D721Med (cell line): ENCODE data around the gene RDH14.
A peak's percentile ranks its signal among the peaks of the same experiment; 100 is the strongest.

Experiments
- DNase-seq: peaks from one replicate; pipeline ENCODE4 v3.0.0; 2011; ENCODE audit warnings: low spot score; ENCODE audit not compliant: insufficient read length
- FAIRE-seq: peaks from 2 replicates; lab custom pipeline; 2011; peaks lifted over from hg19 to GRCh38; lab: Jason Lieb, UNC
- TF ChIP-seq, protein P1 (sequence below): IDR thresholded peaks from 2 replicates; pipeline ENCODE4 v1.5.1; 2012; ENCODE audit warnings: mild to moderate bottlenecking, control low read depth; ENCODE audit not compliant: insufficient read depth; ENCODE audit errors: missing control alignments

Gene RDH14

DNA sequence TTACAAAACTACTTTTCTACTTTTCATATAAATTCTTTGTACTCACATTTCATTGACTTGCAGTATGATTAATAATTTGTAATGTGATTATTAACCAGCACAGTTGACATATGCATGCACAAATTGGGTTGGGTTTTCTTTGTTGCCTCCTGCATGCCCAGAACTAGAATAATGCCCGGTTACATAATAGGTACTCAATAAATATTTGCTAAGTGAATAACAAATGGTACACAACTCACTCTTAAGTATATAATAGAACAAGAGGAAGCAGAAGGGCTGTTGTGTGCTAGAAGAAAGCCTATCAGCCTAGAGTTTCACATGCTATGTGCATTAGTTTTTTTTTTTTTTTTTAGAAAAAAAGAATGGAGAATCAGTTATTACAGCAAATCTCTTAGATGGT lies 9.3 kb downstream of the RDH14 start:
- DNase-seq (no peak), FAIRE-seq (no peak)
- TF ChIP-seq, protein P1, sequence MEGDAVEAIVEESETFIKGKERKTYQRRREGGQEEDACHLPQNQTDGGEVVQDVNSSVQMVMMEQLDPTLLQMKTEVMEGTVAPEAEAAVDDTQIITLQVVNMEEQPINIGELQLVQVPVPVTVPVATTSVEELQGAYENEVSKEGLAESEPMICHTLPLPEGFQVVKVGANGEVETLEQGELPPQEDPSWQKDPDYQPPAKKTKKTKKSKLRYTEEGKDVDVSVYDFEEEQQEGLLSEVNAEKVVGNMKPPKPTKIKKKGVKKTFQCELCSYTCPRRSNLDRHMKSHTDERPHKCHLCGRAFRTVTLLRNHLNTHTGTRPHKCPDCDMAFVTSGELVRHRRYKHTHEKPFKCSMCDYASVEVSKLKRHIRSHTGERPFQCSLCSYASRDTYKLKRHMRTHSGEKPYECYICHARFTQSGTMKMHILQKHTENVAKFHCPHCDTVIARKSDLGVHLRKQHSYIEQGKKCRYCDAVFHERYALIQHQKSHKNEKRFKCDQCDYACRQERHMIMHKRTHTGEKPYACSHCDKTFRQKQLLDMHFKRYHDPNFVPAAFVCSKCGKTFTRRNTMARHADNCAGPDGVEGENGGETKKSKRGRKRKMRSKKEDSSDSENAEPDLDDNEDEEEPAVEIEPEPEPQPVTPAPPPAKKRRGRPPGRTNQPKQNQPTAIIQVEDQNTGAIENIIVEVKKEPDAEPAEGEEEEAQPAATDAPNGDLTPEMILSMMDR = no peak

DNA sequence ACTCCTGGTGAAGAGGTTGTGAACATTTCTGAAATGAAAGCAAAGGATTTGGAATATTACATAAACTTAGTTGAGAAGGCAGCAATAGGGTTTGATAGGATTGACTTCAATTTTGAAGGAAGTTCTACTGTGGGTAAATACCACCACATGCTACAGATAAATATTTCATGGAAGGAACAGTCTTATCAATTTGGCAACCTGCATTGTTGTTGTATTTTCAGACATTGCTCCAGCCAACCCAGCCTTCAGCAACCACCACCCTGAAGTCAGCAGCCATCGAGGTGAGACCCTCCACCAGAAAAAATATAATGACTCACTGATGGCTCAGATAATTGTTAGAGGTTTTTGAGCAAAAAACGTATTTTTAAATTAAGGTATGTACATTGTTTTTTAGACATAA lies 10.0 kb downstream of the RDH14 start:
- FAIRE-seq (no peak), DNase-seq (no peak)
- TF ChIP-seq, protein P1 = no peak

DNA sequence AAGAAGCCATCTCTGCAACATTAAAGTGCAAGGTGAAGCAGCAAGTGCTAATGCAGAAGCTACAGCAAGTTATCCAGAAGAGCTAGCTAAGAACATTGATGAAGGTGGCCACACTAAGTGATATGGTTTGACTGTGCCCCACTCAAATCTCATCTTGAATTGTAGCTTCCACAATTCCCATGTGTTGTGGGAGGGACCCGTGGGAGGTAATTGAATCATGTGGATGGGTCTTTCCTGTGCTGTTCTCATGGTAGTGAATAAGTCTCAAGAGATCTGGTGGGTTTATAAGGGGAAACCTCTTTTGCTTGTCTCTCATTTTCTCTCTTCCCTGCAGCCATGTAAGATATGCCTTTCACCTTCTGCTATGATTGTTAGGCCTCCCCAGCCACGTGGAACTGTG lies 11.4 kb downstream of the RDH14 start:
- DNase-seq (no peak), FAIRE-seq (no peak)
- TF ChIP-seq, protein P1 = no peak

DNA sequence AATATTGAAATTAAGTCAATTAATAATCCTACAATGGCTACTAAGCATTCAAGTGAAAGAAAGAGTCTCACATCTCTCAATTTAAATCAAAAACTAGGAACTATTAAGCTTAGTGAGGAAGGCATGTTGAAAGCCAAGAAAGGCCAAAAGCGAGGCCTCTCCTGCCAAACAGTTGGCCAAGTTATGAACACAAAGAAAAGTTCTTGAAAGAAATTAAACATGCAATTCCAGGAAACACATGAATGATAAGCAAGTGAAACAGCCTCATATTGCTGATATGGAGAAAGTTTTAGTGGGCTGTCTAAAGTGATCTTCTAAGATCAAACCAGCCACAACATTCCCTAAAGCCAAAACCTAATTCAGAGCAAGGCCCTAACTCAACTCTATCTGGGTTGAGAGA lies 11.8 kb downstream of the RDH14 start:
- FAIRE-seq = no peak
- DNase-seq = no peak
- TF ChIP-seq, protein P1 = no peak

DNA sequence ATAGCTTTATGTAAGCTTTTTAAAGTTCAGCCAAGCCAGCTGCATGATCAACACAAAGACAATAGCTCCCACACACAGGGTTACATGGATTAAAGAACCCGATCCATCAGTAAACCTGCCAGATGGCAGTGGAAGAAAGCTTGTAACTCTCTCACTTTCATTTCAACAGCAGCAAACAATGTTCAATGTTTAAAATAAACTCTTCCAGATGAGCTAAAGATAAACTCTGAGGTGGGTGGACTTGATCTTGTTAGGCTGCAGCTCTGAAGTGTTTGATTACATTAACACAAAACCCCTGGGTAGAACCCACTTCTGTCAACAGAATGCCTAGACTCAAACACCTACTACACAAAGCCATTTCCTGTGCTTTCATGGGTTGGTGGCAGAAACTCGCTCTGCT lies 13.9 kb downstream of the RDH14 start:
- no peak for DNase-seq
- TF ChIP-seq, protein P1 = no peak
- FAIRE-seq = peak; percentile 46

DNA sequence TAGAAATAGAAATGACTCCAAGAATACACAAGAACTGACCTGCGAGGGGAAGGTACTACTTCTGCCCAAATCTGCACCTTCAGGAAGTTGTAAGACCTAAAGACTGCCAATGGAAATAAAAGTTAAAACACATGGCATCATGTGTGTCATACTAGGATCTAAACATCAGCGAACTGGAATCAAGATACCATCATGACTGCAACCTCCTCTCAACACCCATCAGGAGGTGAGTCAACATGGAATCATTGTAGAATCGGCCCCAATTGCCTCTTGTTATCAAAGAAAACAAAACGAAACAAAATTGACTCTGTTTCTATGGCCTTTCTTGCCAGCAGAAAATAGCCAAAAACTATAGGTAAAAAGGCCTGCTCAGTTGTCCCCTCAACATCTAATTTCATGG lies 15.1 kb downstream of the RDH14 start:
- TF ChIP-seq, protein P1 = no peak
- FAIRE-seq = no peak
- DNase-seq = no peak

DNA sequence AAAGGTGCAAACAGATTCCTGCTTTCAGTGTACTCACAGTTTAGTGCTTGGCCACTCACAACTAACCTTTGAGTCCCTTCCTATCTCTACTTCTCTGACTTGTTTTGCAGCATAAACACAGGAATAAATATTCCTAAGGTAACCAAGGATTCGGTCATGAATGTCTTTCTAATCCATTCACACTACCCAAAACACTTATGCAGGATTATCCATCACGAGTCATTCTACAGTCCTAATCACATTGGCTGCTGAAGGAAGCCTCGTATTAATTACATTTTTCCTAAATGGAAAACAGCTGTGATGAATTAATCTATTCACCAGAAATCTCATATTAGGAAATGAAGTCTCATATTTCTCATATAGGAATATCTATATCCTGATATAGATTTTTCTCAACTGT lies 16.3 kb downstream of the RDH14 start:
- TF ChIP-seq, protein P1 = no peak
- DNase-seq = no peak
- FAIRE-seq = peak; percentile 32
